HepG2 (cell line): ENCODE data around the gene KIF22. TPM values are rescaled to one million over a fixed set of nuclear protein-coding genes. Genes with fewer than 3 reads are reported as not detected.

Experiments
- CREM ChIP-seq, 2 experiments: sonication (generic) in 1 of 2; formaldehyde crosslinking in 1 of 2; IDR thresholded peaks; 2 replicates each; pipeline versions ENCODE4 v1.4.0 to v1.6.1; 2016 to 2020; ENCODE audit warnings: antibody characterized with exemption in 1 of 2, mild to moderate bottlenecking in 1 of 2, missing genetic modification reagents in 1 of 2
- HOXA7 ChIP-seq: sonication (generic); formaldehyde crosslinking; IDR thresholded peaks from 2 replicates; pipeline ENCODE4 v1.8.1; 2022; ENCODE audit warnings: mild to moderate bottlenecking, missing genetic modification reagents, moderate library complexity
- IKZF5 ChIP-seq: IDR thresholded peaks from 2 replicates; pipeline ENCODE4 v1.6.1; 2018; ENCODE audit warnings: missing genetic modification reagents, mild to moderate bottlenecking, missing compliant biosample characterization
- JUN ChIP-seq: sonication (generic); formaldehyde crosslinking; IDR thresholded peaks from 2 replicates; pipeline ENCODE4 v1.4.0; 2020; ENCODE audit warnings: mild to moderate bottlenecking, missing genetic modification reagents
- MBD4 ChIP-seq: IDR thresholded peaks from 2 replicates; pipeline ENCODE4 v1.6.1; 2012; ENCODE audit warnings: low read length, inconsistent platforms, borderline replicate concordance
- ZMYM2 ChIP-seq: sonication (generic); formaldehyde crosslinking; IDR thresholded peaks from 2 replicates; pipeline ENCODE4 v1.8.0; 2022; ENCODE audit warnings: mild to moderate bottlenecking, missing genetic modification reagents
- ZNF263 ChIP-seq: sonication (generic); formaldehyde crosslinking; IDR thresholded peaks from 2 replicates; pipeline ENCODE4 v1.4.0; 2020; ENCODE audit warnings: missing genetic modification reagents
- ZNF703 ChIP-seq: sonication (generic); formaldehyde crosslinking; IDR thresholded peaks from 2 replicates; pipeline ENCODE4 v1.5.1; 2020; ENCODE audit warnings: missing genetic modification reagents, mild to moderate bottlenecking, moderate library complexity, borderline replicate concordance
- ZNF839 ChIP-seq: sonication (generic); formaldehyde crosslinking; IDR thresholded peaks from 2 replicates; pipeline ENCODE4 v1.4.0; 2020; ENCODE audit warnings: missing genetic modification reagents, mild to moderate bottlenecking, borderline replicate concordance
- polyA plus RNA-seq, 8 experiments: library from polyadenylated mRNA; depleted of rRNA in 3 of 8; stranded (reverse) in 7 of 8; unstranded in 1 of 8; fragments of >200 nt; fragmentation: Illumina TruSeq in 4 of 8; extraction: Trizol in 4 of 8; gene quantifications; 2 replicates each; pipeline versions ENCODE4 v1.2.1 to v1.2.3, GENCODE V29; 2011 to 2016; ENCODE audit warnings: low read depth in 4 of 8, missing spikeins in 1 of 8, mixed read lengths in 1 of 8; ENCODE audit not compliant: insufficient read depth in 1 of 8
- total RNA-seq, 5 experiments: library from RNA; depleted of rRNA; stranded (reverse); fragments of >200 nt; fragmentation: Illumina TruSeq; extraction: Trizol; gene quantifications; 2 replicates each; pipeline ENCODE4 v1.2.3, GENCODE V29; 2016; ENCODE audit warnings: low read depth in 1 of 5
- TF ChIP-seq, protein P1 (sequence below): sonication (generic); formaldehyde crosslinking; IDR thresholded peaks from 2 replicates; pipeline ENCODE4 v1.4.0; 2020; ENCODE audit warnings: missing genetic modification reagents, borderline replicate concordance
- TF ChIP-seq, protein P2 (sequence below): sonication (generic); formaldehyde crosslinking; IDR thresholded peaks from 2 replicates; pipeline ENCODE4 v1.8.0; 2022; ENCODE audit warnings: missing genetic modification reagents, mild to moderate bottlenecking, inconsistent platforms, borderline replicate concordance
- TF ChIP-seq, protein P3 (sequence below): sonication (generic); formaldehyde crosslinking; IDR thresholded peaks from 2 replicates; pipeline ENCODE4 v1.4.0; 2020; ENCODE audit warnings: mild to moderate bottlenecking, missing genetic modification reagents

The KIF22 gene
- total and polyA plus RNA-seq, 2 of the 13 experiments (the other 11 are each of a cell fraction or from before 2014, with no cell fraction given): 95.8 to 118 TPM

GRCh38 chr16:29811170-29811895, 20.8 kb downstream of the KIF22 start (continued):
- TF ChIP-seq, protein P1, sequence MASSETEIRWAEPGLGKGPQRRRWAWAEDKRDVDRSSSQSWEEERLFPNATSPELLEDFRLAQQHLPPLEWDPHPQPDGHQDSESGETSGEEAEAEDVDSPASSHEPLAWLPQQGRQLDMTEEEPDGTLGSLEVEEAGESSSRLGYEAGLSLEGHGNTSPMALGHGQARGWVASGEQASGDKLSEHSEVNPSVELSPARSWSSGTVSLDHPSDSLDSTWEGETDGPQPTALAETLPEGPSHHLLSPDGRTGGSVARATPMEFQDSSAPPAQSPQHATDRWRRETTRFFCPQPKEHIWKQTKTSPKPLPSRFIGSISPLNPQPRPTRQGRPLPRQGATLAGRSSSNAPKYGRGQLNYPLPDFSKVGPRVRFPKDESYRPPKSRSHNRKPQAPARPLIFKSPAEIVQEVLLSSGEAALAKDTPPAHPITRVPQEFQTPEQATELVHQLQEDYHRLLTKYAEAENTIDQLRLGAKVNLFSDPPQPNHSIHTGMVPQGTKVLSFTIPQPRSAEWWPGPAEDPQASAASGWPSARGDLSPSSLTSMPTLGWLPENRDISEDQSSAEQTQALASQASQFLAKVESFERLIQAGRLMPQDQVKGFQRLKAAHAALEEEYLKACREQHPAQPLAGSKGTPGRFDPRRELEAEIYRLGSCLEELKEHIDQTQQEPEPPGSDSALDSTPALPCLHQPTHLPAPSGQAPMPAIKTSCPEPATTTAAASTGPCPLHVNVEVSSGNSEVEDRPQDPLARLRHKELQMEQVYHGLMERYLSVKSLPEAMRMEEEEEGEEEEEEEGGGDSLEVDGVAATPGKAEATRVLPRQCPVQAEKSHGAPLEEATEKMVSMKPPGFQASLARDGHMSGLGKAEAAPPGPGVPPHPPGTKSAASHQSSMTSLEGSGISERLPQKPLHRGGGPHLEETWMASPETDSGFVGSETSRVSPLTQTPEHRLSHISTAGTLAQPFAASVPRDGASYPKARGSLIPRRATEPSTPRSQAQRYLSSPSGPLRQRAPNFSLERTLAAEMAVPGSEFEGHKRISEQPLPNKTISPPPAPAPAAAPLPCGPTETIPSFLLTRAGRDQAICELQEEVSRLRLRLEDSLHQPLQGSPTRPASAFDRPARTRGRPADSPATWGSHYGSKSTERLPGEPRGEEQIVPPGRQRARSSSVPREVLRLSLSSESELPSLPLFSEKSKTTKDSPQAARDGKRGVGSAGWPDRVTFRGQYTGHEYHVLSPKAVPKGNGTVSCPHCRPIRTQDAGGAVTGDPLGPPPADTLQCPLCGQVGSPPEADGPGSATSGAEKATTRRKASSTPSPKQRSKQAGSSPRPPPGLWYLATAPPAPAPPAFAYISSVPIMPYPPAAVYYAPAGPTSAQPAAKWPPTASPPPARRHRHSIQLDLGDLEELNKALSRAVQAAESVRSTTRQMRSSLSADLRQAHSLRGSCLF (CRISPR knock-in tag): no peak
- TF ChIP-seq CREM (IDR thresholded peaks at IDR 0.05) (peak; percentile 40; the same call in 1 of the 2 replicates), CREM (CRISPR knock-in tag; IDR thresholded peaks at IDR 0.05) (no peak), ZNF839 (no peak), JUN (CRISPR knock-in tag) (no peak), ZNF703 (CRISPR knock-in tag) (peak; percentile 36; the same call in 1 of the 2 replicates), ZNF263 (0 out of 2 replicates have a peak, but pooled peaks have one; percentile 50), ZMYM2 (CRISPR knock-in tag) (0 out of 2 replicates have a peak, but pooled peaks have one; percentile 53), HOXA7 (CRISPR knock-in tag) (no peak), IKZF5 (CRISPR knock-in tag) (no peak), MBD4 (no peak)
- TF ChIP-seq, protein P2, sequence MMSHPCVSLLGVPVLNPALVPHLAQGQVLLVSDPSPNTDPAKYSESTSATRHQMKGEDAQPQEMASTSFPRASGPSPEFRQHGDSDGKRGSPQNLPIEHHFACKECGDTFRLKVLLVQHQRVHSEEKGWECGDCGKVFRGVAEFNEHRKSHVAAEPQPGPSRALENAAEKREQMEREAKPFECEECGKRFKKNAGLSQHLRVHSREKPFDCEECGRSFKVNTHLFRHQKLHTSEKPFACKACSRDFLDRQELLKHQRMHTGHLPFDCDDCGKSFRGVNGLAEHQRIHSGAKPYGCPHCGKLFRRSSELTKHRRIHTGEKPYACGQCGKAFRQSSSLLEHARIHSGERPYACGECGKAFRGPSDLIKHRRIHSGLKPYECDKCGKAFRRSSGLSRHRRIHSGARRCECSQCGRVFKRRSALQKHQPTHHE (CRISPR knock-in tag): no peak
- TF ChIP-seq, protein P3, sequence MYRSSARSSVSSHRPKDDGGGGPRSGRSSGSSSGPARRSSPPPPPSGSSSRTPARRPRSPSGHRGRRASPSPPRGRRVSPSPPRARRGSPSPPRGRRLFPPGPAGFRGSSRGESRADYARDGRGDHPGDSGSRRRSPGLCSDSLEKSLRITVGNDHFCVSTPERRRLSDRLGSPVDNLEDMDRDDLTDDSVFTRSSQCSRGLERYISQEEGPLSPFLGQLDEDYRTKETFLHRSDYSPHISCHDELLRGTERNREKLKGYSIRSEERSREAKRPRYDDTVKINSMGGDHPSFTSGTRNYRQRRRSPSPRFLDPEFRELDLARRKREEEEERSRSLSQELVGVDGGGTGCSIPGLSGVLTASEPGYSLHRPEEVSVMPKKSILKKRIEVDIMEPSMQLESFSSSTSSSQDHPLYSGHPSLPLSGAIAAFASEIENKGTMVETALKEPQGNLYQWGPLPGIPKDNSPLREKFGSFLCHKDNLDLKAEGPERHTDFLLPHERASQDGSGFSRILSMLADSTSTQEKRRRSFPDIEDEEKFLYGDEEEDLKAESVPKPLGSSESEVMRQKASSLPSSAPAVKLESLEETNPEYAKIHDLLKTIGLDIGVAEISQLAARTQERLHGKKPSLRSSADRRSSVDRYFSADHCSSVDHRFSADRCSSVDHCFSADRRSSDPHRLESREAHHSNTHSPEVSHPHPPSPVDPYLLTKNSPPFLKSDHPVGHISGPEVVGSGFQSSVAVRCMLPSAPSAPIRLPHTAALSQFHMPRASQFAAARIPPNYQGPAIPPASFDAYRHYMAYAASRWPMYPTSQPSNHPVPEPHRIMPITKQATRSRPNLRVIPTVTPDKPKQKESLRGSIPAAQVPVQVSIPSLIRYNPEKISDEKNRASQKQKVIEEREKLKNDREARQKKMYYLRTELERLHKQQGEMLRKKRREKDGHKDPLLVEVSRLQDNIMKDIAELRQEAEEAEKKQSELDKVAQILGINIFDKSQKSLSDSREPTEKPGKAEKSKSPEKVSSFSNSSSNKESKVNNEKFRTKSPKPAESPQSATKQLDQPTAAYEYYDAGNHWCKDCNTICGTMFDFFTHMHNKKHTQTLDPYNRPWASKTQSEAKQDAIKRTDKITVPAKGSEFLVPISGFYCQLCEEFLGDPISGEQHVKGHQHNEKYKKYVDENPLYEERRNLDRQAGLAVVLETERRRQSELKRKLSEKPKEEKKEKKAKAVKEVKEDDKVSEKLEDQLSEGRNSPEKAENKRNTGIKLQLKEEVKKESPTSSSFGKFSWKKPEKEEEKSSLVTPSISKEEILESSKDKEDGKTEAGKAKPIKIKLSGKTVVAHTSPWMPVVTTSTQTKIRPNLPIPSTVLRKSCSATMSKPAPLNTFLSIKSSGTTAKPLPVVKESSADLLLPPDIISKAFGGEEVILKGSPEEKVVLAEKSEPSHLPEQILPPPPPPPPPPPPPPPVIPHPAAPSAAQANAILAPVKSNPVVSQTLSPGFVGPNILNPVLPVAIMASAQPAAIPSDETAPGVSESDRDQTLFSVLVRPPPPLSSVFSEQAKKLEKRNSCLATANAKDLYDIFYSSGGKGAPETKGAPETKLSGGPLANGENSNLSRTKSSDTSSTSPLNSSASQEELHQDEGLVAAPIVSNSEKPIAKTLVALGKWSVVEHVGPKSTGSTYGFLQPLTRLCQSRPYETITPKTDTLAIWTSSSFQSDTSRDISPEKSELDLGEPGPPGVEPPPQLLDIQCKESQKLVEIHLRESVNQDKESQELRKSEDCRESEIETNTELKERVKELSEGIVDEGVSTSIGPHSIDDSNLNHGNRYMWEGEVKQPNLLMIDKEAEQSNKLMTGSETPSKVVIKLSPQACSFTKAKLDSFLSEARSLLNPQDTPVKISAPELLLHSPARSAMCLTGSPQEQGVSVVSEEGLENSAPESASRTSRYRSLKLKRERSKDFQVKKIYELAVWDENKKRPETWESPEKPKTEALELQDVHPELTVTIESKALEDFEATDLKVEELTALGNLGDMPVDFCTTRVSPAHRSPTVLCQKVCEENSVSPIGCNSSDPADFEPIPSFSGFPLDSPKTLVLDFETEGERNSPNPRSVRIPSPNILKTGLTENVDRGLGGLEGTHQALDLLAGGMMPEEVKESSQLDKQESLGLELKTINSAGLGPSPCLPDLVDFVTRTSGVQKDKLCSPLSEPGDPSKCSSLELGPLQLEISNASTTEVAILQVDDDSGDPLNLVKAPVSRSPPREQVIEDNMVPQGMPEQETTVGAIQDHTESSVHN: no peak; the same call in 1 of the 2 replicates
